IMR-90 (cell line): ENCODE results near the gene TMEM38A. TPM values are rescaled to one million over a fixed set of nuclear protein-coding genes. Genes with fewer than 3 reads are reported as not detected.

ENCODE experiments used
- ATAC-seq: fragments of 200-7000 bp; cut with Tn5 transposase; 2 replicates; pipeline ENCODE4 v1.9.1; 2020; ENCODE audit warnings: low read depth, mild to moderate bottlenecking, moderate library complexity
- BruUV-seq: library from RNA; stranded (reverse); fragments of 400-500 nt; replicated peaks from 2 replicates; lab custom pipeline; 2021; lab: Mats Ljungman, UMichigan
- CTCF ChIA-PET: fragments of 300-600 bp; formaldehyde crosslinking; extraction: SDS; loops from one replicate; lab custom pipeline; 2021; ENCODE audit warnings: antibody characterized with exemption; lab: Yijun Ruan, JAX
- POLR2A ChIA-PET: fragments of 300-600 bp; sonication (Branson Sonifier 250); formaldehyde crosslinking; loops from one replicate; lab custom pipeline; 2022; ENCODE audit warnings: antibody characterized with exemption; ENCODE audit not compliant: unreplicated experiment; lab: Charles Lee
- DNase-seq: peaks from one replicate; pipeline ENCODE4 v3.0.0; 2013
- H2AFZ ChIP-seq: replicated peaks from 2 replicates; pipeline ENCODE3; 2013; ENCODE audit warnings: low read length, mild to moderate bottlenecking; ENCODE audit not compliant: poor library complexity
- H2AK5ac ChIP-seq: 2 replicates; pipeline ENCODE4 v1.6.1; 2013; ENCODE audit warnings: low read depth, low read length, inconsistent platforms
- H2AK9ac ChIP-seq: replicated peaks from 2 replicates; pipeline ENCODE3; 2013; ENCODE audit warnings: mild to moderate bottlenecking, low read depth, low read length, moderate library complexity; ENCODE audit not compliant: poor library complexity
- H2BK120ac ChIP-seq: 2 replicates; pipeline ENCODE4 v1.6.1; 2013; ENCODE audit warnings: low read depth, low read length, inconsistent platforms
- H2BK15ac ChIP-seq: 3 replicates; pipeline ENCODE4 v1.6.1; 2013; ENCODE audit warnings: low read depth, low read length, inconsistent platforms
- H2BK20ac ChIP-seq: 2 replicates; pipeline ENCODE4 v1.6.1; 2013; ENCODE audit warnings: low read depth, mild to moderate bottlenecking, inconsistent platforms, low read length, moderate library complexity
- H2BK5ac ChIP-seq: 2 replicates; pipeline ENCODE4 v1.6.1; 2013; ENCODE audit warnings: mild to moderate bottlenecking, low read depth, low read length, inconsistent platforms; ENCODE audit not compliant: poor library complexity, severe bottlenecking
- H3K14ac ChIP-seq: replicated peaks from 2 replicates; pipeline ENCODE4 v1.6.1; 2013; ENCODE audit warnings: low read depth, low read length, inconsistent platforms
- H3K18ac ChIP-seq: 2 replicates; pipeline ENCODE4 v1.6.1; 2013; ENCODE audit warnings: low read depth, low read length, control low read depth
- H3K23ac ChIP-seq: 2 replicates; pipeline ENCODE4 v1.6.1; 2013; ENCODE audit warnings: low read depth, low read length, inconsistent platforms
- H3K27ac ChIP-seq: 2 replicates; pipeline ENCODE4 v1.5.1; 2013; ENCODE audit warnings: mild to moderate bottlenecking, control low read depth, low read length; ENCODE audit not compliant: insufficient read depth
- H3K27me3 ChIP-seq: 2 replicates; pipeline ENCODE4 v1.6.1; 2013; ENCODE audit warnings: low read length; ENCODE audit not compliant: control insufficient read depth, insufficient read depth
- H3K36me3 ChIP-seq: 2 replicates; pipeline ENCODE4 v1.6.1; 2013; ENCODE audit warnings: low read length, mixed read lengths; ENCODE audit not compliant: control insufficient read depth, insufficient read depth
- H3K4ac ChIP-seq: 2 replicates; pipeline ENCODE4 v1.6.1; 2013; ENCODE audit warnings: low read depth, low read length, inconsistent platforms
- H3K4me1 ChIP-seq: 2 replicates; pipeline ENCODE4 v1.6.1; 2013; ENCODE audit warnings: low read length, mixed read lengths; ENCODE audit not compliant: control insufficient read depth, insufficient read depth
- H3K4me2 ChIP-seq: 2 replicates; pipeline ENCODE4 v1.6.1; 2013; ENCODE audit warnings: low read depth, mild to moderate bottlenecking, control low read depth, low read length, moderate library complexity
- H3K4me3 ChIP-seq: 2 replicates; pipeline ENCODE4 v1.5.1; 2013; ENCODE audit warnings: low read depth, mild to moderate bottlenecking, control low read depth, low read length, moderate library complexity; ENCODE audit not compliant: insufficient read depth
- H3K56ac ChIP-seq: 2 replicates; pipeline ENCODE4 v1.6.1; 2013; ENCODE audit warnings: low read length, inconsistent platforms; ENCODE audit not compliant: insufficient read depth; ENCODE audit errors: extremely low read depth
- H3K79me1 ChIP-seq, 2 experiments: 2 replicates each; pipeline ENCODE4 v1.6.1; 2013; ENCODE audit warnings: low read length in 2 of 2, inconsistent platforms in 1 of 2, low read depth in 1 of 2
- H3K9ac ChIP-seq: 2 replicates; pipeline ENCODE4 v1.6.1; 2013; ENCODE audit warnings: low read depth, low read length, control low read depth
- H3K9me1 ChIP-seq: 2 replicates; pipeline ENCODE4 v1.6.1; 2013; ENCODE audit warnings: low read length, inconsistent platforms; ENCODE audit not compliant: insufficient read depth
- H3K9me3 ChIP-seq: 2 replicates; pipeline ENCODE4 v1.6.1; 2013; ENCODE audit warnings: low read length; ENCODE audit not compliant: control insufficient read depth, insufficient read depth
- H4K20me1 ChIP-seq: 2 replicates; pipeline ENCODE4 v1.6.1; 2013; ENCODE audit warnings: low read length, inconsistent platforms; ENCODE audit not compliant: insufficient read depth
- H4K5ac ChIP-seq: 2 replicates; pipeline ENCODE4 v1.6.1; 2013; ENCODE audit warnings: mild to moderate bottlenecking, low read depth, low read length, control low read depth
- H4K8ac ChIP-seq, 2 experiments: 2 replicates each; pipeline ENCODE4 v1.6.1; 2013; ENCODE audit warnings: low read depth in 2 of 2, low read length in 2 of 2, control low read depth in 1 of 2, inconsistent platforms in 1 of 2
- H4K91ac ChIP-seq: 2 replicates; pipeline ENCODE4 v1.6.1; 2013; ENCODE audit warnings: low read depth, low read length, inconsistent platforms; ENCODE audit not compliant: insufficient read depth
- BHLHE40 ChIP-seq: fragments of 150-350 bp; IDR thresholded peaks from 2 replicates; pipeline ENCODE4 v1.6.1; 2016; ENCODE audit warnings: mild to moderate bottlenecking, low read depth, low read length
- CHD1 ChIP-seq: IDR thresholded peaks from 2 replicates; pipeline ENCODE4 v1.6.1; 2012; ENCODE audit warnings: low read depth, low read length, improper control_type of control experiment
- FOS ChIP-seq: fragments of 150-350 bp; IDR thresholded peaks from 2 replicates; pipeline ENCODE4 v1.6.1; 2016; ENCODE audit warnings: low read depth, low read length
- MAFK ChIP-seq: IDR thresholded peaks from 2 replicates; pipeline ENCODE4 v1.6.1; 2012; ENCODE audit warnings: low read depth, low read length, improper control_type of control experiment
- MXI1 ChIP-seq: IDR thresholded peaks from 2 replicates; pipeline ENCODE4 v1.6.1; 2012; ENCODE audit warnings: low read depth, mild to moderate bottlenecking, low read length, moderate library complexity, borderline replicate concordance
- NFE2L2 ChIP-seq: fragments of 150-350 bp; IDR thresholded peaks from 2 replicates; pipeline ENCODE4 v1.6.1; 2016; ENCODE audit warnings: low read depth, mild to moderate bottlenecking, low read length
- POLR2A ChIP-seq: IDR thresholded peaks from 2 replicates; pipeline ENCODE4 v1.6.1; 2012; ENCODE audit warnings: mild to moderate bottlenecking, low read depth, low read length
- SMC3 ChIP-seq: fragments of 150-350 bp; IDR thresholded peaks from 2 replicates; pipeline ENCODE4 v1.6.1; 2016; ENCODE audit warnings: low read depth, mild to moderate bottlenecking, antibody characterized with exemption, low read length, moderate library complexity
- USF2 ChIP-seq: fragments of 150-350 bp; IDR thresholded peaks from 2 replicates; pipeline ENCODE4 v1.6.1; 2017; ENCODE audit warnings: mild to moderate bottlenecking, antibody characterized with exemption, low read length, low read depth
- WGBS, 2 experiments: methylation state at CpG; one replicate each; pipeline versions ENCODE4 v1.1.5 to v1.1.7; 2013; ENCODE audit warnings: missing lambda C conversion rate in 2 of 2; ENCODE audit not compliant: insufficient read length in 1 of 2; ENCODE audit errors: extremely low coverage in 2 of 2; 5-methylcytosine and 5-hydroxymethylcytosine counted together
- dilution Hi-C: fragments of 300-500 bp; cut with HindIII; formaldehyde crosslinking; loops from one replicate; pipeline ENCODE4 v1.14.3; 2018; ENCODE audit warnings: low sequenced_read_pairs; ENCODE audit not compliant: unreplicated experiment
- in situ Hi-C: fragments of 300-500 bp; cut with MboI; formaldehyde crosslinking; loops from 3 replicates; pipeline ENCODE4 v1.14.3; 2019; ENCODE audit warnings: low sequenced_read_pairs, inconsistent platforms, mixed read lengths
- intact Hi-C: fragments of 100-400 bp; cut with micrococcal nuclease; formaldehyde crosslinking; loops from 2 replicates; pipeline ENCODE4 v1.10.0; 2022
- polyA plus RNA-seq, 3 experiments: library from polyadenylated mRNA; depleted of rRNA; stranded (reverse); fragments of >200 nt; gene quantifications; 2 replicates each; pipeline ENCODE4 v1.2.3, GENCODE V29; 2012; ENCODE audit warnings: low replicate concordance in 1 of 3
- total RNA-seq: library from RNA; depleted of rRNA; stranded (reverse); fragments of >200 nt; gene quantifications from 2 replicates; pipeline ENCODE4 v1.2.3, GENCODE V29; 2012

Gene TMEM38A
- total and polyA plus RNA-seq, 2 of the 4 experiments (the other 2 are of a cell fraction): 1.3 to 2.0 TPM

GRCh38 chr19:16612636-16613035, 48.3 kb upstream of the TMEM38A start:
- TF ChIP-seq BHLHE40 (no peak), NFE2L2 (no peak), USF2 (no peak), POLR2A (no peak), MAFK (no peak), MXI1 (no peak), CHD1 (no peak), SMC3 (no peak), FOS (no peak)
- no peak overlapping the region for H3K9ac ChIP-seq
- H3K56ac ChIP-seq: no peak overlapping the region
- no peak overlapping the region for H2AK5ac ChIP-seq
- H3K27ac ChIP-seq: no peak overlapping the region
- ChIA-PET POLR2A (no interaction called here), CTCF (no interaction called here)
- no CpG with 5 or more reads among the region's 3 CpGs for WGBS, 2 experiments
- no TSS peak for BruUV-seq
- no peak overlapping the region for H2BK20ac ChIP-seq
- H2AFZ ChIP-seq: no peak overlapping the region
- peaks cover 90% of the 10 kb centered on the region for H4K20me1 ChIP-seq
- H3K27me3 ChIP-seq: no peaks in the 10 kb centered on the region
- H2AK9ac ChIP-seq: no peak overlapping the region
- ATAC-seq: no peak
- intact Hi-C loops (no loop called here), in situ Hi-C loops (no loop called here), dilution Hi-C loops (no loop called here)
- H3K4me2 ChIP-seq: no peak overlapping the region
- no peak overlapping the region for H4K5ac ChIP-seq
- H2BK120ac ChIP-seq: no peak overlapping the region
- no peak overlapping the region for H3K23ac ChIP-seq
- H3K4ac ChIP-seq: no peak overlapping the region
- no peak for DNase-seq
- H4K91ac ChIP-seq: no peak overlapping the region
- no peak overlapping the region for H2BK15ac ChIP-seq
- H3K36me3 ChIP-seq: no peaks in the 10 kb centered on the region
- H3K14ac ChIP-seq: no peak overlapping the region
- no peak overlapping the region for H2BK5ac ChIP-seq
- peaks cover 7% of the 10 kb centered on the region for H3K4me1 ChIP-seq
- no peaks in the 10 kb centered on the region for H3K9me3 ChIP-seq
- H3K18ac ChIP-seq: no peak overlapping the region
- peaks cover 53% of the 10 kb centered on the region for H3K9me1 ChIP-seq
- no peak overlapping the region for H3K4me3 ChIP-seq
- no peak overlapping the region for H4K8ac ChIP-seq
- H3K79me1 ChIP-seq: peaks cover 36 to 92% of the 10 kb centered on the region in 2 experiments
